Measurements from ENCODE around the gene KDM4B.

DNA sequence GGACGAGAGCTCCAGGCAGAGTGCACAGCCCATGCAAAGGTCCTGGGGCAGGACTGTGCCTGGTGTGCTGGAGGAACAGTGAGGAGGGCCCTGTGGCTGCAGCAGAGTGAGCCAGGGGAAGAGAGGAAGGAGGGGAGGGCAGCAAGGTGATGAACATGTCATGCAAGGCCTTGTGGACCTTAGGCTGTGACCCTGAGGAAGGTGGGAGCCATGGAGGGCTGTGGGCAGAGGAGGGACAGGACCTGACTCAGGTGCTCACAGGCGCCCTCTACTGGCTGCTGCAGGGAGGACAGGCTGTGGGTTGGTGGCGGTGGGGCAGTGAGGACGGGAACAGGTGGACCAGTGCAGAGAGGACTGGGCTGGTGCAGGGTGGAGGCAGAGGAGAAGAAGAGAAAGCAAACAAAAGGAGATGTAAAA, 201.4 kb downstream of the KDM4B start:
- TF ChIP-seq, protein P1, sequence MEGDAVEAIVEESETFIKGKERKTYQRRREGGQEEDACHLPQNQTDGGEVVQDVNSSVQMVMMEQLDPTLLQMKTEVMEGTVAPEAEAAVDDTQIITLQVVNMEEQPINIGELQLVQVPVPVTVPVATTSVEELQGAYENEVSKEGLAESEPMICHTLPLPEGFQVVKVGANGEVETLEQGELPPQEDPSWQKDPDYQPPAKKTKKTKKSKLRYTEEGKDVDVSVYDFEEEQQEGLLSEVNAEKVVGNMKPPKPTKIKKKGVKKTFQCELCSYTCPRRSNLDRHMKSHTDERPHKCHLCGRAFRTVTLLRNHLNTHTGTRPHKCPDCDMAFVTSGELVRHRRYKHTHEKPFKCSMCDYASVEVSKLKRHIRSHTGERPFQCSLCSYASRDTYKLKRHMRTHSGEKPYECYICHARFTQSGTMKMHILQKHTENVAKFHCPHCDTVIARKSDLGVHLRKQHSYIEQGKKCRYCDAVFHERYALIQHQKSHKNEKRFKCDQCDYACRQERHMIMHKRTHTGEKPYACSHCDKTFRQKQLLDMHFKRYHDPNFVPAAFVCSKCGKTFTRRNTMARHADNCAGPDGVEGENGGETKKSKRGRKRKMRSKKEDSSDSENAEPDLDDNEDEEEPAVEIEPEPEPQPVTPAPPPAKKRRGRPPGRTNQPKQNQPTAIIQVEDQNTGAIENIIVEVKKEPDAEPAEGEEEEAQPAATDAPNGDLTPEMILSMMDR (IDR thresholded peaks at IDR 0.05) = peak; percentile 15 to 44 (median 34)
- no peak for TF ChIP-seq EP300 (IDR thresholded peaks at IDR 0.05)
- TF ChIP-seq POLR2AphosphoS5 (IDR thresholded peaks at IDR 0.05) = no peak
- no peak for TF ChIP-seq POLR2A (IDR thresholded peaks at IDR 0.05; ENCODE audit: low read depth)

All from esophagus muscularis mucosa (tissue), 4 donors.